Measurements from ENCODE around the gene PANX2. TPM values are rescaled to one million over a fixed set of nuclear protein-coding genes. Genes with fewer than 3 reads are reported as not detected.

Gene PANX2
- total and polyA plus RNA-seq, 2 of the 13 experiments (the other 11 are each of a cell fraction or from before 2014, with no cell fraction given): 0.15 to 1.1 TPM

- no peak for TF ChIP-seq USF2 (IDR thresholded peaks at IDR 0.05; ENCODE audit: low read depth, low read length)
- TF ChIP-seq USF2 (CRISPR knock-in tag; IDR thresholded peaks at IDR 0.05; ENCODE audit: borderline replicate concordance): no peak
- no peak for TF ChIP-seq ZNF597 (CRISPR knock-in tag; IDR thresholded peaks at IDR 0.05)
- no peak for TF ChIP-seq TOPORS (CRISPR knock-in tag; IDR thresholded peaks at IDR 0.05)
- TF ChIP-seq ZNF10 (CRISPR knock-in tag; IDR thresholded peaks at IDR 0.05; ENCODE audit: borderline replicate concordance, low read depth): no peak
- no peak for TF ChIP-seq ZNF580 (CRISPR knock-in tag; IDR thresholded peaks at IDR 0.05; ENCODE audit: borderline replicate concordance, low read depth)
- TF ChIP-seq ZNF800 (CRISPR knock-in tag; IDR thresholded peaks at IDR 0.05): no peak
- no peak for TF ChIP-seq TMF1 (CRISPR knock-in tag; IDR thresholded peaks at IDR 0.05; ENCODE audit: low read depth)
- no peak for TF ChIP-seq TEAD3 (CRISPR knock-in tag; optimal IDR thresholded peaks at IDR 0.05; ENCODE audit: borderline replicate concordance)
- TF ChIP-seq SIN3A (IDR thresholded peaks at IDR 0.05; ENCODE audit: borderline replicate concordance, low read depth, low read length): peak; percentile 27; the same call in 1 of the 2 replicates
- TF ChIP-seq RBAK (CRISPR knock-in tag; IDR thresholded peaks at IDR 0.05): no peak
- TF ChIP-seq ZNF788 (CRISPR knock-in tag; IDR thresholded peaks at IDR 0.05; ENCODE audit: borderline replicate concordance): peak; percentile 36; the same call in 1 of the 2 replicates
- no peak for TF ChIP-seq ZMAT5 (CRISPR knock-in tag; IDR thresholded peaks at IDR 0.05; ENCODE audit: borderline replicate concordance, low read depth)
- TF ChIP-seq ZNF644 (CRISPR knock-in tag; IDR thresholded peaks at IDR 0.05; ENCODE audit: low read depth): no peak
- TF ChIP-seq ZNF18 (CRISPR knock-in tag; IDR thresholded peaks at IDR 0.05; ENCODE audit: insufficient replicate concordance): no peak
- TF ChIP-seq ZNF282 (IDR thresholded peaks at IDR 0.05; ENCODE audit: partially characterized antibody): no peak
- no peak for TF ChIP-seq ARNT (IDR thresholded peaks at IDR 0.05)
- no peak for TF ChIP-seq ONECUT2 (CRISPR knock-in tag; IDR thresholded peaks at IDR 0.05)
- TF ChIP-seq EED (CRISPR knock-in tag; IDR thresholded peaks at IDR 0.05): peak; percentile 30; the same call in 1 of the 2 replicates
- TF ChIP-seq ZNF83 (CRISPR knock-in tag; IDR thresholded peaks at IDR 0.05; ENCODE audit: borderline replicate concordance): no peak
- TF ChIP-seq TCF12 (IDR thresholded peaks at IDR 0.05): no peak
- no peak for TF ChIP-seq TCF12 (CRISPR knock-in tag; IDR thresholded peaks at IDR 0.05)
These were observed 30.1 kb downstream of the PANX2 start, which contains the start of gene SELENOO (continued) for GRCh38 chr22:50200461-50201190.

Data from HepG2 (cell line).